OCI-LY3 (cell line): Measurements from ENCODE around the gene PCDH18.

Source experiments
- CTCF ChIP-seq: fragments of 200-600, 300-600 bp; sonication (generic); IDR thresholded peaks from 2 replicates; pipeline ENCODE4 v1.5.1; 2014; ENCODE audit warnings: antibody characterized with exemption, low read length, low read depth
- EZH2phosphoT487 ChIP-seq: fragments of 200-600 bp; shearing (Covaris generic); IDR thresholded peaks from 2 replicates; pipeline ENCODE4 v1.6.1; 2018; ENCODE audit warnings: antibody characterized with exemption, mixed run types, low read depth

- no peak for TF ChIP-seq CTCF
- TF ChIP-seq EZH2phosphoT487: no peak
These were observed 9.8 kb upstream of the PCDH18 start for GRCh38 chr4:137541876-137542646.
